HepG2 (cell line): ENCODE results near the gene TOR1A. TPM values are rescaled to one million over a fixed set of nuclear protein-coding genes. Genes with fewer than 3 reads are reported as not detected.

Source experiments
- ATAC-seq: fragments of 200-7000 bp; cut with Tn5 transposase; 3 replicates; pipeline ENCODE4 v1.9.1; 2020; ENCODE audit warnings: mild to moderate bottlenecking, moderate library complexity
- BruUV-seq: library from RNA; stranded (reverse); fragments of 400-500 nt; replicated peaks from 2 replicates; lab custom pipeline; 2021; lab: Mats Ljungman, UMichigan
- CTCF ChIA-PET: fragments of 300-600 bp; formaldehyde crosslinking; extraction: SDS; loops from one replicate; lab custom pipeline; 2021; ENCODE audit warnings: low total read pairs, inconsistent platforms, low intra/inter-chr PET ratio; lab: Yijun Ruan, JAX
- POLR2A ChIA-PET: fragments of 350-600 bp; sonication (Branson Sonifier 250); formaldehyde crosslinking; loops from one replicate; lab custom pipeline; 2020; ENCODE audit warnings: antibody characterized with exemption, inconsistent platforms; lab: Yijun Ruan, JAX
- DNase-seq: peaks from one replicate; pipeline ENCODE4 v3.0.0-alpha.2; 2015; ENCODE audit warnings: low spot score
- FAIRE-seq: peaks from 3 replicates; lab custom pipeline; 2011; peaks lifted over from hg19 to GRCh38; lab: Jason Lieb, UNC
- H2AFZ ChIP-seq: one replicate; pipeline ENCODE4 v1.6.1; 2011; ENCODE audit warnings: low read length, inconsistent platforms
- H3K27ac ChIP-seq: fragments of 300-600 bp; 3 replicates; pipeline ENCODE4 v1.8.0; 2011; ENCODE audit warnings: mixed run types, mild to moderate bottlenecking, mixed read lengths, low read length, inconsistent platforms; ENCODE audit not compliant: insufficient read depth; ENCODE audit errors: extremely low read length
- H3K27me3 ChIP-seq, 2 experiments: fragments of 200-600 bp in 1 of 2; 2 replicates in 1 of 2; 3 replicates in 1 of 2; pipeline versions ENCODE4 v1.6.0 to v1.8.0; 2011; ENCODE audit warnings: low read length in 2 of 2, mild to moderate bottlenecking in 2 of 2, moderate library complexity in 2 of 2, inconsistent platforms in 1 of 2; ENCODE audit not compliant: insufficient read depth in 2 of 2, control insufficient read depth in 1 of 2
- H3K36me3 ChIP-seq, 2 experiments: fragments of 200-600 bp in 1 of 2; replicated peaks in 1 of 2; 2 replicates in 1 of 2; 3 replicates in 1 of 2; pipeline versions ENCODE4 v1.5.1 to v1.8.0; 2011; ENCODE audit warnings: low read length in 2 of 2, inconsistent platforms in 1 of 2; ENCODE audit not compliant: insufficient read depth in 2 of 2, control insufficient read depth in 1 of 2
- H3K4me1 ChIP-seq: 2 replicates; pipeline ENCODE4 v1.5.1; 2012; ENCODE audit warnings: low read length, inconsistent platforms; ENCODE audit not compliant: insufficient read depth
- H3K4me2 ChIP-seq: 2 replicates; pipeline ENCODE4 v1.6.0; 2011; ENCODE audit warnings: low read depth, low read length, inconsistent platforms
- H3K4me3 ChIP-seq, 3 experiments: fragments of 200-600 bp in 1 of 3; sonication (generic), shearing (Covaris generic) in 1 of 3; replicated peaks in 1 of 3; 2 replicates each; pipeline ENCODE4 v1.5.1; 2011 to 2016; ENCODE audit warnings: low read length in 3 of 3, inconsistent platforms in 2 of 3, low read depth in 2 of 3, mild to moderate bottlenecking in 2 of 3, control low read depth in 1 of 3, mixed read lengths in 1 of 3; ENCODE audit not compliant: insufficient read depth in 1 of 3
- H3K79me2 ChIP-seq: one replicate; pipeline ENCODE4 v1.6.1; 2011; ENCODE audit warnings: low read length, inconsistent platforms; ENCODE audit not compliant: insufficient read depth
- H3K9ac ChIP-seq: 2 replicates; pipeline ENCODE4 v1.6.0; 2011; ENCODE audit warnings: mild to moderate bottlenecking, low read depth, low read length, inconsistent platforms; ENCODE audit not compliant: insufficient read depth
- H3K9me3 ChIP-seq: 2 replicates; pipeline ENCODE4 v1.5.1; 2012; ENCODE audit warnings: mild to moderate bottlenecking, low read length
- H4K20me1 ChIP-seq: 2 replicates; pipeline ENCODE4 v1.6.0; 2011; ENCODE audit warnings: inconsistent platforms, mild to moderate bottlenecking, low read length, moderate library complexity; ENCODE audit not compliant: insufficient read depth
- AGO2 ChIP-seq: fragments of 200-400 bp; formaldehyde crosslinking; optimal IDR thresholded peaks from 2 replicates; pipeline ENCODE3; 2017; ENCODE audit warnings: mild to moderate bottlenecking, low read depth, low read length, moderate library complexity
- KDM2A ChIP-seq: sonication (generic); formaldehyde crosslinking; IDR thresholded peaks from 2 replicates; pipeline ENCODE4 v1.4.0; 2020; ENCODE audit warnings: low read depth, missing genetic modification reagents, borderline replicate concordance
- MAZ ChIP-seq, 2 experiments: sonication (generic) in 1 of 2; formaldehyde crosslinking in 1 of 2; IDR thresholded peaks; 2 replicates each; pipeline versions ENCODE4 v1.5.0 to v1.6.1; 2012 to 2020; ENCODE audit warnings: low read depth in 2 of 2, mild to moderate bottlenecking in 2 of 2, borderline replicate concordance in 1 of 2, improper control_type of control experiment in 1 of 2, low read length in 1 of 2, missing genetic modification reagents in 1 of 2, moderate library complexity in 1 of 2
- NCOA5 ChIP-seq: sonication (generic); formaldehyde crosslinking; IDR thresholded peaks from 2 replicates; pipeline ENCODE4 v1.4.0; 2020; ENCODE audit warnings: missing genetic modification reagents
- ZNF224 ChIP-seq: sonication (generic); formaldehyde crosslinking; IDR thresholded peaks from 2 replicates; pipeline ENCODE4 v1.5.0; 2020; ENCODE audit warnings: mild to moderate bottlenecking, missing genetic modification reagents
- ZNF674 ChIP-seq: sonication (generic); formaldehyde crosslinking; IDR thresholded peaks from 2 replicates; pipeline ENCODE4 v1.5.0; 2020; ENCODE audit warnings: low read depth, mild to moderate bottlenecking, missing genetic modification reagents
- WGBS: methylation state at CpG from one replicate; pipeline ENCODE4 v1.1.6; 2017; ENCODE audit warnings: low lambda C conversion rate; 5-methylcytosine and 5-hydroxymethylcytosine counted together
- in situ Hi-C: cut with HindIII; loops from 2 replicates; pipeline ENCODE4 v1.10.0; 2017; ENCODE audit warnings: low pct_unique_long_range_greater_than_20kb; ENCODE audit not compliant: extremely low pct_ligation_motif_present
- intact Hi-C: fragments of 100-400 bp; cut with micrococcal nuclease; formaldehyde crosslinking; loops from one replicate; pipeline ENCODE4 v1.10.0; 2022; ENCODE audit not compliant: unreplicated experiment
- polyA plus RNA-seq, 8 experiments: library from polyadenylated mRNA; depleted of rRNA in 3 of 8; stranded (reverse) in 7 of 8; unstranded in 1 of 8; fragments of >200 nt; fragmentation: Illumina TruSeq in 4 of 8; extraction: Trizol in 4 of 8; gene quantifications; 2 replicates each; pipeline versions ENCODE4 v1.2.1 to v1.2.3, GENCODE V29; 2011 to 2016; ENCODE audit warnings: low read depth in 4 of 8, missing spikeins in 1 of 8, mixed read lengths in 1 of 8; ENCODE audit not compliant: insufficient read depth in 1 of 8
- total RNA-seq, 5 experiments: library from RNA; depleted of rRNA; stranded (reverse); fragments of >200 nt; fragmentation: Illumina TruSeq; extraction: Trizol; gene quantifications; 2 replicates each; pipeline ENCODE4 v1.2.3, GENCODE V29; 2016; ENCODE audit warnings: low read depth in 1 of 5
- TF ChIP-seq, protein P1 (sequence below): sonication (generic); formaldehyde crosslinking; IDR thresholded peaks from 2 replicates; pipeline ENCODE4 v1.4.0; 2020; ENCODE audit warnings: missing genetic modification reagents
- TF ChIP-seq, protein P2 (sequence below), 2 experiments: sonication (generic) in 1 of 2; formaldehyde crosslinking in 1 of 2; IDR thresholded peaks; 2 replicates each; pipeline versions ENCODE4 v1.4.0 to v1.6.1; 2018 to 2020; ENCODE audit warnings: missing genetic modification reagents in 2 of 2, borderline replicate concordance in 1 of 2, low read depth in 1 of 2, mild to moderate bottlenecking in 1 of 2, missing biosample characterization in 1 of 2
- TF ChIP-seq, protein P3 (sequence below): sonication (generic); formaldehyde crosslinking; IDR thresholded peaks from 2 replicates; pipeline ENCODE4 v1.4.0; 2020; ENCODE audit warnings: missing genetic modification reagents, borderline replicate concordance

TOR1A gene
- total and polyA plus RNA-seq, 2 of the 13 experiments (the other 11 are each of a cell fraction or from before 2014, with no cell fraction given) = 31.6 to 41.4 TPM

DNA sequence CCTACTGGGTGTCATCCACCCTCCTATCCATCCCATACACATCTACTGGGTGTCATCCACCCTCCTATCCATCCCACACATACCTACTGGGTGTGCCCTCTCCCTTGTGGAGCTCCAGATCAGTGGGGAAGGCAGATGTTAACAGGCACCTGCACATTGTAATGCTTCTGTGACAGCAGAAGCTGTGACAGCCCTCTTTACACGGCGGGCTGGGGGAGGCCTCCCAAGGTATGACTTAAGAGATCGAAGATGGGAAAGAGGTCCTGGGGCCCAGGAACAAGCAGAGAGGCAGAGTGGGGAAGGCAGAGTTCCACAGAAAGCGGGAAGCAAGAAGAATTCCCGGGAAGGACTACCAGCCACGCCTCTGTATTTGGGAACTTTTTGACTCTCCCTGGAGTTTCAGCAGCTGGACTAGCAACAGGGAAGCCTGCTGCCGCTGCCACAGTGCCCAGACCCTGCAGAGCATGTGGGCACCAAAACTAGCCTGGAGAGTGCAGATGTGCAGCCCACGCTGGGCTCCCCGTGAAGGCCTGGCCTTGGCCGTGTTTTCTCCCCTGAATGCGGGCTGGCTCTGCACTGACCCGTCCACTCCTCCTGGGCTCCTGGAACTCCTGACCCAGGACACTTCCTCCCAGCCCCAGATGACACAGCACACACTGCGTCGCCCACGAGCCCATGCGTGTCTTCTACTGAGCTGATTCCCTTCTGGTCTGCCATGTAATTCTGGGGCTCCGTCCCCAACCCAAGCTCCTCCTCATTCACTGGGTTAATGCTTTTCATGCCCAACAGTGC lies 9.3 kb downstream of the TOR1A start:
- in situ Hi-C loops (no loop called here), intact Hi-C loops (no loop called here)
- Histone ChIP-seq H2AFZ (no peak overlapping the region), H3K36me3 (peaks cover 9 to 39% of the 10 kb centered on the region in 2 experiments; a peak in 4 of 5 replicates), H3K4me3 (no peak overlapping the region), H3K9ac (no peak overlapping the region), H4K20me1 (no peaks in the 10 kb centered on the region), H3K9me3 (no peaks in the 10 kb centered on the region), H3K27ac (no peak overlapping the region), H3K4me2 (no peak overlapping the region), H3K27me3 (no peaks in the 10 kb centered on the region), H3K79me2 (no peaks in the 10 kb centered on the region), H3K4me1 (peaks cover 23% of the 10 kb centered on the region)
- no peak for FAIRE-seq
- POLR2A ChIA-PET = interaction anchor here (1.3 kb wide), 1 partner anchor 9 kb away, joined by 5 read pairs; no protein-coding TSS in a partner anchor
- DNase-seq = no peak
- 95% methylated on average over 14 of the region's 17 CpGs for WGBS
- BruUV-seq = no TSS peak
- no peak for ATAC-seq
- TF ChIP-seq, protein P1, sequence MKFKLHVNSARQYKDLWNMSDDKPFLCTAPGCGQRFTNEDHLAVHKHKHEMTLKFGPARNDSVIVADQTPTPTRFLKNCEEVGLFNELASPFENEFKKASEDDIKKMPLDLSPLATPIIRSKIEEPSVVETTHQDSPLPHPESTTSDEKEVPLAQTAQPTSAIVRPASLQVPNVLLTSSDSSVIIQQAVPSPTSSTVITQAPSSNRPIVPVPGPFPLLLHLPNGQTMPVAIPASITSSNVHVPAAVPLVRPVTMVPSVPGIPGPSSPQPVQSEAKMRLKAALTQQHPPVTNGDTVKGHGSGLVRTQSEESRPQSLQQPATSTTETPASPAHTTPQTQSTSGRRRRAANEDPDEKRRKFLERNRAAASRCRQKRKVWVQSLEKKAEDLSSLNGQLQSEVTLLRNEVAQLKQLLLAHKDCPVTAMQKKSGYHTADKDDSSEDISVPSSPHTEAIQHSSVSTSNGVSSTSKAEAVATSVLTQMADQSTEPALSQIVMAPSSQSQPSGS = no peak
- TF ChIP-seq MAZ (IDR thresholded peaks at IDR 0.05; ENCODE audit: borderline replicate concordance, low read depth, low read length) (no peak), MAZ (CRISPR knock-in tag; IDR thresholded peaks at IDR 0.05; ENCODE audit: low read depth) (no peak), AGO2 (peak; percentile 46), ZNF674 (CRISPR knock-in tag) (no peak), NCOA5 (CRISPR knock-in tag) (no peak), ZNF224 (CRISPR knock-in tag) (no peak), KDM2A (no peak)
- TF ChIP-seq, protein P2, sequence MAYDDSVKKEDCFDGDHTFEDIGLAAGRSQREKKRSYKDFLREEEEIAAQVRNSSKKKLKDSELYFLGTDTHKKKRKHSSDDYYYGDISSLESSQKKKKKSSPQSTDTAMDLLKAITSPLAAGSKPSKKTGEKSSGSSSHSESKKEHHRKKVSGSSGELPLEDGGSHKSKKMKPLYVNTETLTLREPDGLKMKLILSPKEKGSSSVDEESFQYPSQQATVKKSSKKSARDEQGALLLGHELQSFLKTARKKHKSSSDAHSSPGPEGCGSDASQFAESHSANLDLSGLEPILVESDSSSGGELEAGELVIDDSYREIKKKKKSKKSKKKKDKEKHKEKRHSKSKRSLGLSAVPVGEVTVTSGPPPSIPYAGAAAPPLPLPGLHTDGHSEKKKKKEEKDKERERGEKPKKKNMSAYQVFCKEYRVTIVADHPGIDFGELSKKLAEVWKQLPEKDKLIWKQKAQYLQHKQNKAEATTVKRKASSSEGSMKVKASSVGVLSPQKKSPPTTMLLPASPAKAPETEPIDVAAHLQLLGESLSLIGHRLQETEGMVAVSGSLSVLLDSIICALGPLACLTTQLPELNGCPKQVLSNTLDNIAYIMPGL (CRISPR knock-in tag; IDR thresholded peaks at IDR 0.05; ENCODE audit: borderline replicate concordance in 1 of 2, low read depth in 1 of 2) = no peak
- TF ChIP-seq, protein P3, sequence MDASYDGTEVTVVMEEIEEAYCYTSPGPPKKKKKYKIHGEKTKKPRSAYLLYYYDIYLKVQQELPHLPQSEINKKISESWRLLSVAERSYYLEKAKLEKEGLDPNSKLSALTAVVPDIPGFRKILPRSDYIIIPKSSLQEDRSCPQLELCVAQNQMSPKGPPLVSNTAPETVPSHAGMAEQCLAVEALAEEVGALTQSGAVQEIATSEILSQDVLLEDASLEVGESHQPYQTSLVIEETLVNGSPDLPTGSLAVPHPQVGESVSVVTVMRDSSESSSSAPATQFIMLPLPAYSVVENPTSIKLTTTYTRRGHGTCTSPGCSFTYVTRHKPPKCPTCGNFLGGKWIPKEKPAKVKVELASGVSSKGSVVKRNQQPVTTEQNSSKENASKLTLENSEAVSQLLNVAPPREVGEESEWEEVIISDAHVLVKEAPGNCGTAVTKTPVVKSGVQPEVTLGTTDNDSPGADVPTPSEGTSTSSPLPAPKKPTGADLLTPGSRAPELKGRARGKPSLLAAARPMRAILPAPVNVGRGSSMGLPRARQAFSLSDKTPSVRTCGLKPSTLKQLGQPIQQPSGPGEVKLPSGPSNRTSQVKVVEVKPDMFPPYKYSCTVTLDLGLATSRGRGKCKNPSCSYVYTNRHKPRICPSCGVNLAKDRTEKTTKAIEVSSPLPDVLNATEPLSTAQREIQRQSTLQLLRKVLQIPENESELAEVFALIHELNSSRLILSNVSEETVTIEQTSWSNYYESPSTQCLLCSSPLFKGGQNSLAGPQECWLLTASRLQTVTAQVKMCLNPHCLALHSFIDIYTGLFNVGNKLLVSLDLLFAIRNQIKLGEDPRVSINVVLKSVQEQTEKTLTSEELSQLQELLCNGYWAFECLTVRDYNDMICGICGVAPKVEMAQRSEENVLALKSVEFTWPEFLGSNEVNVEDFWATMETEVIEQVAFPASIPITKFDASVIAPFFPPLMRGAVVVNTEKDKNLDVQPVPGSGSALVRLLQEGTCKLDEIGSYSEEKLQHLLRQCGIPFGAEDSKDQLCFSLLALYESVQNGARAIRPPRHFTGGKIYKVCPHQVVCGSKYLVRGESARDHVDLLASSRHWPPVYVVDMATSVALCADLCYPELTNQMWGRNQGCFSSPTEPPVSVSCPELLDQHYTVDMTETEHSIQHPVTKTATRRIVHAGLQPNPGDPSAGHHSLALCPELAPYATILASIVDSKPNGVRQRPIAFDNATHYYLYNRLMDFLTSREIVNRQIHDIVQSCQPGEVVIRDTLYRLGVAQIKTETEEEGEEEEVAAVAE (CRISPR knock-in tag) = no peak
- CTCF ChIA-PET = no interaction called here
